A549 (cell line): ENCODE results near the gene SLC25A46. TPM values are rescaled to one million over a fixed set of nuclear protein-coding genes. Genes with fewer than 3 reads are reported as not detected.

Experiments used
- ATAC-seq, 2 experiments: fragments of 200-7000 bp in 1 of 2; fragments of >200 bp in 1 of 2; cut with Nextera tagmentation in 1 of 2; cut with Tn5 transposase in 1 of 2; 3 replicates each; pipeline versions ENCODE4 v1.8.0 to v1.9.1; 2018 to 2020; ENCODE audit warnings: mild to moderate bottlenecking in 1 of 2, moderate library complexity in 1 of 2
- CTCF ChIA-PET: fragments of 300-600 bp; sonication (Branson Sonifier 250); formaldehyde crosslinking; extraction: SDS; loops from one replicate; lab custom pipeline; 2021; ENCODE audit warnings: antibody characterized with exemption, inconsistent platforms; lab: Yijun Ruan, JAX
- POLR2A ChIA-PET: fragments of 350-600 bp; formaldehyde crosslinking; extraction: SDS; loops from one replicate; lab custom pipeline; 2021; ENCODE audit warnings: antibody characterized with exemption, inconsistent platforms; lab: Yijun Ruan, JAX
- DNase-seq, 2 experiments: peaks; one replicate each; pipeline versions ENCODE4 v3.0.0 to v3.0.0-alpha.2; 2011 to 2016; ENCODE audit warnings: low read depth in 1 of 2, low spot score in 1 of 2
- FAIRE-seq: peaks from 2 replicates; lab custom pipeline; 2011; peaks lifted over from hg19 to GRCh38; lab: Jason Lieb, UNC
- H3K27ac ChIP-seq, 2 experiments: fragments of >200 bp; sonication (Bioruptor Twin); formaldehyde crosslinking; 3 replicates each; pipeline ENCODE4 v1.5.1; 2016 to 2017
- H3K4me1 ChIP-seq: fragments of >200 bp; sonication (Bioruptor Twin); formaldehyde crosslinking; 3 replicates; pipeline ENCODE4 v1.6.1; 2016
- H3K4me2 ChIP-seq: fragments of >200 bp; sonication (Bioruptor Twin); formaldehyde crosslinking; 3 replicates; pipeline ENCODE4 v1.6.1; 2016
- H3K4me3 ChIP-seq: fragments of >200 bp; sonication (Bioruptor Twin); formaldehyde crosslinking; 3 replicates; pipeline ENCODE4 v1.5.1; 2016
- H3K9me3 ChIP-seq: fragments of >200 bp; sonication (Bioruptor Twin); formaldehyde crosslinking; 3 replicates; pipeline ENCODE4 v1.6.1; 2016
- CBX2 ChIP-seq: fragments of 200-600 bp; sonication (generic); IDR thresholded peaks from 2 replicates; pipeline ENCODE4 v1.6.1; 2016; ENCODE audit warnings: low read depth, mild to moderate bottlenecking, borderline replicate concordance
- CTCF ChIP-seq: fragments of >200 bp; sonication (Bioruptor Twin); formaldehyde crosslinking; IDR thresholded peaks from 3 replicates; pipeline ENCODE4 v1.5.1; 2016
- EHF ChIP-seq: fragments of 250-450 bp; sonication (Bioruptor Pico); IDR thresholded peaks from 2 replicates; pipeline ENCODE4 v1.5.0; 2020; ENCODE audit warnings: mild to moderate bottlenecking
- ELK1 ChIP-seq: fragments of 150-350 bp; IDR thresholded peaks from 2 replicates; pipeline ENCODE4 v1.6.1; 2014; ENCODE audit warnings: low read depth, mild to moderate bottlenecking, low read length
- FOXS1 ChIP-seq: fragments of 250-450 bp; sonication (Bioruptor Pico); IDR thresholded peaks from 2 replicates; pipeline ENCODE4 v1.5.0; 2020; ENCODE audit warnings: mild to moderate bottlenecking, moderate library complexity
- GATA3 ChIP-seq: IDR thresholded peaks from 2 replicates; pipeline ENCODE4 v1.6.1; 2012; ENCODE audit warnings: borderline replicate concordance
- HEYL ChIP-seq: fragments of 250-450 bp; sonication (Bioruptor Pico); IDR thresholded peaks from 2 replicates; pipeline ENCODE4 v1.8.0; 2021; ENCODE audit warnings: mild to moderate bottlenecking, moderate library complexity
- HMGXB4 ChIP-seq: fragments of 250-450 bp; sonication (Bioruptor Pico); IDR thresholded peaks from 2 replicates; pipeline ENCODE4 v1.5.0; 2021; ENCODE audit warnings: mild to moderate bottlenecking, moderate library complexity, borderline replicate concordance
- HOXB13 ChIP-seq: fragments of 250-450 bp; sonication (Bioruptor Pico); IDR thresholded peaks from 2 replicates; pipeline ENCODE4 v1.5.0; 2020; ENCODE audit warnings: low read depth, mild to moderate bottlenecking, moderate library complexity
- HOXB5 ChIP-seq: fragments of 250-450 bp; sonication (Bioruptor Pico); IDR thresholded peaks from 2 replicates; pipeline ENCODE4 v1.5.0; 2020; ENCODE audit warnings: mild to moderate bottlenecking, moderate library complexity
- JUN ChIP-seq, 2 experiments: fragments of >200 bp; sonication (Bioruptor Twin); formaldehyde crosslinking; IDR thresholded peaks; 2 replicates in 1 of 2; 3 replicates in 1 of 2; pipeline ENCODE4 v1.6.1; 2016 to 2017
- MAFK ChIP-seq: fragments of 450-650 bp; IDR thresholded peaks from 2 replicates; pipeline ENCODE4 v1.6.1; 2014; ENCODE audit not compliant: partially characterized antibody
- NFE2L2 ChIP-seq: fragments of 150-350 bp; conservative IDR thresholded peaks from 2 replicates; pipeline ENCODE4 v1.6.1; 2014; ENCODE audit warnings: low read length
- NR3C1 ChIP-seq: fragments of >200 bp; sonication (Bioruptor Twin); formaldehyde crosslinking; IDR thresholded peaks from 3 replicates; pipeline ENCODE4 v1.6.1; 2017
- POLR2A ChIP-seq: IDR thresholded peaks from 2 replicates; pipeline ENCODE4 v1.6.1; 2012; ENCODE audit warnings: mild to moderate bottlenecking, low read length
- POLR2AphosphoS2 ChIP-seq: conservative IDR thresholded peaks from 2 replicates; pipeline ENCODE4 v1.6.1; 2012; ENCODE audit warnings: low read length, improper control_type of control experiment, inconsistent platforms
- RNF2 ChIP-seq: fragments of 200-600 bp; sonication (generic); IDR thresholded peaks from 2 replicates; pipeline ENCODE4 v1.6.1; 2016; ENCODE audit warnings: low read depth, mild to moderate bottlenecking, antibody characterized with exemption, moderate library complexity, borderline replicate concordance
- SREBF2 ChIP-seq: fragments of 450-650 bp; IDR thresholded peaks from 2 replicates; pipeline ENCODE4 v1.6.1; 2014; ENCODE audit warnings: mild to moderate bottlenecking, moderate library complexity
- TP53 ChIP-seq: fragments of 250-450 bp; sonication (Bioruptor Pico); IDR thresholded peaks from 2 replicates; pipeline ENCODE4 v1.5.0; 2021; ENCODE audit warnings: mild to moderate bottlenecking, moderate library complexity
- USF2 ChIP-seq: fragments of 450-650 bp; IDR thresholded peaks from 2 replicates; pipeline ENCODE4 v1.6.1; 2014; ENCODE audit warnings: antibody characterized with exemption
- ZFP36 ChIP-seq: fragments of 450-650 bp; IDR thresholded peaks from 2 replicates; pipeline ENCODE4 v1.6.1; 2014; ENCODE audit warnings: borderline replicate concordance; ENCODE audit not compliant: partially characterized antibody
- ZNF302 ChIP-seq: fragments of 250-450 bp; sonication (Bioruptor Pico); IDR thresholded peaks from 2 replicates; pipeline ENCODE4 v1.9.0; 2021; ENCODE audit warnings: inconsistent platforms, mild to moderate bottlenecking, moderate library complexity
- ZSCAN20 ChIP-seq: fragments of 250-450 bp; sonication (Bioruptor Pico); IDR thresholded peaks from 2 replicates; pipeline ENCODE4 v1.8.0; 2022; ENCODE audit warnings: mild to moderate bottlenecking, moderate library complexity
- WGBS: methylation state at CpG from one replicate; pipeline ENCODE4 v1.1.6; 2017; ENCODE audit errors: missing lambda C conversion rate; 5-methylcytosine and 5-hydroxymethylcytosine counted together
- polyA plus RNA-seq, 4 experiments: library from polyadenylated mRNA; depleted of rRNA in 3 of 4; stranded (reverse); fragments of >200 nt; fragmentation: RNase III in 1 of 4; extraction: RNeasy Plus Mini Kit Qiagen cat#74134 plus additional on column Dnase treatment in 1 of 4; gene quantifications; 2 replicates in 3 of 4; 3 replicates in 1 of 4; pipeline ENCODE4 v1.2.3, GENCODE V29; 2011 to 2017
- TF ChIP-seq, protein P1 (sequence below): fragments of >200 bp; sonication (Bioruptor Twin); formaldehyde crosslinking; IDR thresholded peaks from 3 replicates; pipeline ENCODE4 v1.6.1; 2016
- TF ChIP-seq, protein P2 (sequence below): IDR thresholded peaks from 2 replicates; pipeline ENCODE4 v1.6.1; 2012

Gene SLC25A46
- polyA plus RNA-seq, 2 of the 4 experiments (the other 2 are of a cell fraction) = 29.2 to 41.7 TPM

DNA sequence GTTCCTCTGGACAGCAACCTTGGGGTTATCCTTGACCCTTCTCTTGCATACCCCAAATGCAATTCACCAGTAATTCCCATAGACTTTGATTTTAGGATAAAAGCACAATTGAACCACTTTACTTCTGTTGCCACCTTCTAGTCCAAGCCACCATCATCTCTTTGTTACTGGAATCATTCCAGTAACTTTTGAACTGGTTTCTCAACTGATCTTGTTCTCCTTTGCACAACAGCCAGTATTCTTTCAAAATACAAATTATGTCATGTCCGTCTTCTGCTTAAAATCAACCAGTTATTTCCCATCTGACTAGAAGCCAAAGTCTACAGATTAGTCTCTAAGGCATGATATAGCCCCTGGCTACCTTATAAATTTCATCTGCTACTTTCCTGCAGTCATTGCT is 21.4 kb downstream of the SLC25A46 start:
- ATAC-seq (no peak), FAIRE-seq (no peak)
- Histone ChIP-seq H3K9me3 (no peaks in the 10 kb centered on the region), H3K27ac (no peak overlapping the region), H3K4me2 (no peak overlapping the region)
- TF ChIP-seq POLR2AphosphoS2 = no peak
- no peak for TF ChIP-seq ZSCAN20
- no peak for TF ChIP-seq HMGXB4
- no peak for TF ChIP-seq RNF2
- TF ChIP-seq JUN (IDR thresholded peaks at IDR 0.05) = no peak
- no peak for TF ChIP-seq POLR2A
- no peak for TF ChIP-seq HEYL
- no peak for TF ChIP-seq SREBF2
- TF ChIP-seq, protein P1, sequence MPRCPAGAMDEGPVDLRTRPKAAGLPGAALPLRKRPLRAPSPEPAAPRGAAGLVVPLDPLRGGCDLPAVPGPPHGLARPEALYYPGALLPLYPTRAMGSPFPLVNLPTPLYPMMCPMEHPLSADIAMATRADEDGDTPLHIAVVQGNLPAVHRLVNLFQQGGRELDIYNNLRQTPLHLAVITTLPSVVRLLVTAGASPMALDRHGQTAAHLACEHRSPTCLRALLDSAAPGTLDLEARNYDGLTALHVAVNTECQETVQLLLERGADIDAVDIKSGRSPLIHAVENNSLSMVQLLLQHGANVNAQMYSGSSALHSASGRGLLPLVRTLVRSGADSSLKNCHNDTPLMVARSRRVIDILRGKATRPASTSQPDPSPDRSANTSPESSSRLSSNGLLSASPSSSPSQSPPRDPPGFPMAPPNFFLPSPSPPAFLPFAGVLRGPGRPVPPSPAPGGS = no peak
- TF ChIP-seq EHF (CRISPR knock-in tag) = no peak
- no peak for TF ChIP-seq MAFK
- TF ChIP-seq NFE2L2 = no peak
- no peak for TF ChIP-seq CBX2
- TF ChIP-seq TP53 (CRISPR knock-in tag) = no peak
- TF ChIP-seq HOXB5 (CRISPR knock-in tag) = no peak
- TF ChIP-seq NR3C1 = no peak
- TF ChIP-seq FOXS1 (CRISPR knock-in tag) = no peak
- TF ChIP-seq CTCF = no peak
- TF ChIP-seq, all 56 proteins: peak for 0
- ChIA-PET POLR2A (no interaction called here), CTCF (no interaction called here)
- DNase-seq = no peak
- Histone ChIP-seq H3K4me3 (no peak overlapping the region), H3K4me1 (no peaks in the 10 kb centered on the region)
- 82% methylated on average over 1 of the region's 1 CpG for WGBS

DNA sequence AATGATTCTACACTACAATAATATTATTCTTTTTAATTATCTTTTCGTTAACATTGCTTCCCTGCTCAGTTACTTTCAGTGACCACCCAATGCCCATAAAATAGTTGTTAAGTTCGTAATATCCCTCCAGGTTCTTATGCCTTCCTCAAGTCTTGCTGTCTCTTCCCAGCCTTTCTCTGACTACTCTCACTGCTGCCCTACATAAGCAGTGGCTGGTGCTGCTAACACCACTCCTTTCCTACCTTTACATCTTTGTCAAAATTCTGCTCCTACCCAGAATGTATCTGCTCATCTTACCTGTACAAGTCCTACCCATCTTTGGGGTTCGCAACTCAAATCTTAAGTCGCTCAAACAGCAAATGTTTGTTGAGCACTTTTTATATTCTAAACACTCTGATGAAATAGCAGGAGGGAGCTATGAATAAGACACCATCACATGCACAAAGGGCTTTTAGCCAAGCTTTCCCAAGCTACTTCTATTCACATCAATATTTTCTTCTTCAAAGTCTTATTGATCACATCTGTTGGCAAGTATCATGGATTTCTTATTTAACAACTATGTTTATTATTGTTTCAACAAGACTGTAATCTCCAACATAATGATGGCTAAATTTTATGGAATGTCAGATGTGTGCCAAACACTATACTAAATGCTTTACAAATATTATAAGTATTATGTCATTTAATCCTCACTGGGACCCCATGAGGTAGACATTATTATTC is 29.5 kb downstream of the SLC25A46 start:
- no peak for DNase-seq
- Histone ChIP-seq H3K4me2 (no peak overlapping the region), H3K27ac (no peak overlapping the region), H3K4me1 (no peaks in the 10 kb centered on the region), H3K4me3 (no peak overlapping the region), H3K9me3 (no peaks in the 10 kb centered on the region)
- no peak for FAIRE-seq
- WGBS = 9% methylated on average over 4 of the region's 4 CpGs
- ChIA-PET CTCF (no interaction called here), POLR2A (no interaction called here)
- peak in 1 of 2 experiments; percentile 42; a peak in 2 of 6 replicates for ATAC-seq
- no peak for TF ChIP-seq ZSCAN20
- no peak for TF ChIP-seq USF2
- TF ChIP-seq HOXB13 (CRISPR knock-in tag) = no peak
- TF ChIP-seq, protein P2, sequence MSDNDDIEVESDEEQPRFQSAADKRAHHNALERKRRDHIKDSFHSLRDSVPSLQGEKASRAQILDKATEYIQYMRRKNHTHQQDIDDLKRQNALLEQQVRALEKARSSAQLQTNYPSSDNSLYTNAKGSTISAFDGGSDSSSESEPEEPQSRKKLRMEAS = no peak
- no peak for TF ChIP-seq GATA3
- TF ChIP-seq ZFP36 = no peak
- no peak for TF ChIP-seq ZNF302 (CRISPR knock-in tag)
- TF ChIP-seq ELK1 = no peak
